Jurkat, Clone E6-1 (cell line): ENCODE results near the gene HS3ST5.
"Not testable (repeated sequence)": the region's sequence is repeated elsewhere in the genome, so short reads cannot be mapped to it uniquely, and the experiment has no call there.

ENCODE experiments used
- DNase-seq: peaks from one replicate; pipeline ENCODE4 v3.0.0-alpha.2; 2011; ENCODE audit warnings: low read depth, low spot score
- H3K4me3 ChIP-seq: 2 replicates; pipeline ENCODE4 v1.5.1; 2011; ENCODE audit warnings: mild to moderate bottlenecking, low read length, control low read depth, moderate library complexity

HS3ST5 gene

GRCh38 chr6:114164207-114164606 lies 178.6 kb downstream of the HS3ST5 start:
- no peak overlapping the region for H3K4me3 ChIP-seq
- DNase-seq = no peak

GRCh38 chr6:114162691-114163347 lies 180.0 kb downstream of the HS3ST5 start:
- DNase-seq = no peak
- no peak overlapping the region for H3K4me3 ChIP-seq

GRCh38 chr6:114160881-114161280 lies 181.9 kb downstream of the HS3ST5 start:
- no peak overlapping the region for H3K4me3 ChIP-seq
- DNase-seq = no peak

GRCh38 chr6:114159727-114160126 lies 183.1 kb downstream of the HS3ST5 start:
- no peak overlapping the region for H3K4me3 ChIP-seq
- no peak for DNase-seq

- no peak for DNase-seq
- H3K4me3 ChIP-seq = no peak overlapping the region
These were observed 183.8 kb downstream of the HS3ST5 start for GRCh38 chr6:114158838-114159694.

GRCh38 chr6:114158411-114158810 lies 184.4 kb downstream of the HS3ST5 start:
- no peak overlapping the region for H3K4me3 ChIP-seq
- no peak for DNase-seq

GRCh38 chr6:114157848-114158247 lies 185.0 kb downstream of the HS3ST5 start:
- no peak overlapping the region for H3K4me3 ChIP-seq
- DNase-seq = no peak

GRCh38 chr6:114155763-114156162 lies 187.1 kb downstream of the HS3ST5 start:
- H3K4me3 ChIP-seq = no peak overlapping the region
- no peak for DNase-seq

GRCh38 chr6:114154812-114155211 lies 188.0 kb downstream of the HS3ST5 start:
- DNase-seq = no peak
- H3K4me3 ChIP-seq = no peak overlapping the region

GRCh38 chr6:114153448-114153847 lies 189.4 kb downstream of the HS3ST5 start:
- H3K4me3 ChIP-seq = no peak overlapping the region
- DNase-seq = no peak

GRCh38 chr6:114151064-114151690 lies 191.6 kb downstream of the HS3ST5 start:
- H3K4me3 ChIP-seq = no peak overlapping the region
- no peak for DNase-seq

- not testable (repeated sequence) for DNase-seq, H3K4me3 ChIP-seq
These were observed 193.6 kb downstream of the HS3ST5 start for GRCh38 chr6:114149182-114149581.

- H3K4me3 ChIP-seq = no peak overlapping the region
- DNase-seq = no peak
These were observed 197.7 kb downstream of the HS3ST5 start for GRCh38 chr6:114144887-114145851.

GRCh38 chr6:114142258-114142657 lies 200.6 kb downstream of the HS3ST5 start:
- DNase-seq = no peak
- H3K4me3 ChIP-seq = no peak overlapping the region

- no peak overlapping the region for H3K4me3 ChIP-seq
- no peak for DNase-seq
These were observed 202.4 kb downstream of the HS3ST5 start for GRCh38 chr6:114140416-114140815.

GRCh38 chr6:114138577-114139248 lies 204.1 kb downstream of the HS3ST5 start:
- DNase-seq = no peak
- H3K4me3 ChIP-seq = no peak overlapping the region

GRCh38 chr6:114135363-114135971 lies 207.4 kb downstream of the HS3ST5 start:
- DNase-seq = no peak

GRCh38 chr6:114133816-114134215 lies 209.0 kb downstream of the HS3ST5 start:
- DNase-seq = no peak
- no peak overlapping the region for H3K4me3 ChIP-seq

More at GRCh38 chr6:114135363-114135971, 207.4 kb downstream of the HS3ST5 start:
- H3K4me3 ChIP-seq = no peak overlapping the region
